Stomach smooth muscle (tissue), 2 donors: Measurements from ENCODE around the gene R3HDM4.

Experiments
- H3K27ac ChIP-seq: one replicate; pipeline ENCODE4 v1.7.0; 2013; ENCODE audit warnings: mild to moderate bottlenecking, low read length, inconsistent platforms
- H3K27me3 ChIP-seq, 2 donors: one replicate each; pipeline ENCODE4 v1.7.0; 2013; ENCODE audit warnings: low read length in 2 of 2; ENCODE audit not compliant: insufficient read depth in 2 of 2, control insufficient read depth in 1 of 2
- H3K36me3 ChIP-seq, 2 donors: one replicate each; pipeline ENCODE4 v1.7.0; 2013; ENCODE audit warnings: low read length in 2 of 2; ENCODE audit not compliant: control insufficient read depth in 2 of 2, insufficient read depth in 2 of 2
- H3K4me1 ChIP-seq: one replicate; pipeline ENCODE4 v1.7.0; 2013; ENCODE audit warnings: low read length; ENCODE audit not compliant: control insufficient read depth, insufficient read depth
- H3K4me3 ChIP-seq, 2 donors: one replicate each; pipeline ENCODE4 v1.7.0; 2013; ENCODE audit warnings: low read length in 2 of 2
- H3K9ac ChIP-seq, 2 donors: one replicate each; pipeline ENCODE4 v1.7.0; 2013; ENCODE audit warnings: low read length in 2 of 2, mild to moderate bottlenecking in 1 of 2
- H3K9me3 ChIP-seq, 2 donors: one replicate each; pipeline ENCODE4 v1.7.0; 2013; ENCODE audit warnings: low read length in 2 of 2; ENCODE audit not compliant: control insufficient read depth in 2 of 2
- donor health status: healthy.
- donor health status: Pancreatic carcinoma.

Gene R3HDM4

GRCh38 chr19:903266-903797, 9.7 kb downstream of the R3HDM4 start:
- H3K36me3 ChIP-seq: peaks cover 0 to 2% of the 10 kb centered on the region in 2 donors
- no peaks in the 10 kb centered on the region for H3K9me3 ChIP-seq
- no peaks in the 10 kb centered on the region for H3K4me1 ChIP-seq
- no peak overlapping the region for H3K9ac ChIP-seq
- no peaks in the 10 kb centered on the region for H3K27me3 ChIP-seq
- no peak overlapping the region for H3K27ac ChIP-seq
- no peak overlapping the region for H3K4me3 ChIP-seq

- peaks cover 0 to 2% of the 10 kb centered on the region in 2 donors for H3K36me3 ChIP-seq
- H3K27ac ChIP-seq: no peak overlapping the region
- no peaks in the 10 kb centered on the region for H3K4me1 ChIP-seq
- no peaks in the 10 kb centered on the region for H3K27me3 ChIP-seq
- no peak overlapping the region for H3K4me3 ChIP-seq
- H3K9me3 ChIP-seq: no peaks in the 10 kb centered on the region
- H3K9ac ChIP-seq: no peak overlapping the region
These were observed 10.4 kb downstream of the R3HDM4 start for GRCh38 chr19:902446-903226.

GRCh38 chr19:902093-902370, 11.0 kb downstream of the R3HDM4 start:
- Histone ChIP-seq H3K4me3 (no peak overlapping the region), H3K9me3 (no peaks in the 10 kb centered on the region), H3K4me1 (no peaks in the 10 kb centered on the region), H3K36me3 (peaks cover 2% of the 10 kb centered on the region in 2 donors), H3K9ac (no peak overlapping the region), H3K27me3 (no peaks in the 10 kb centered on the region), H3K27ac (no peak overlapping the region)

GRCh38 chr19:901216-902092, 11.6 kb downstream of the R3HDM4 start:
- Histone ChIP-seq H3K9ac (no peak overlapping the region), H3K36me3 (peaks cover 2 to 3% of the 10 kb centered on the region in 2 donors), H3K4me1 (no peaks in the 10 kb centered on the region), H3K4me3 (no peak overlapping the region), H3K27ac (no peak overlapping the region), H3K27me3 (no peaks in the 10 kb centered on the region), H3K9me3 (no peaks in the 10 kb centered on the region)

GRCh38 chr19:900302-901111, 12.5 kb downstream of the R3HDM4 start:
- Histone ChIP-seq H3K27me3 (no peaks in the 10 kb centered on the region), H3K9me3 (no peaks in the 10 kb centered on the region), H3K36me3 (peaks cover 2 to 3% of the 10 kb centered on the region in 2 donors), H3K27ac (no peak overlapping the region), H3K4me1 (no peaks in the 10 kb centered on the region), H3K4me3 (no peak overlapping the region), H3K9ac (no peak overlapping the region)

GRCh38 chr19:900043-900301, 13.0 kb downstream of the R3HDM4 start:
- no peak overlapping the region for H3K27ac ChIP-seq
- H3K9me3 ChIP-seq: no peaks in the 10 kb centered on the region
- peaks cover 2 to 3% of the 10 kb centered on the region in 2 donors for H3K36me3 ChIP-seq

GRCh38 chr19:899336-900042, 13.5 kb downstream of the R3HDM4 start:
- Histone ChIP-seq H3K9me3 (no peaks in the 10 kb centered on the region), H3K9ac (no peak overlapping the region), H3K27me3 (no peaks in the 10 kb centered on the region), H3K36me3 (peaks cover 2 to 3% of the 10 kb centered on the region in 2 donors), H3K4me1 (no peaks in the 10 kb centered on the region), H3K27ac (no peak overlapping the region), H3K4me3 (no peak overlapping the region)

More at GRCh38 chr19:900043-900301, 13.0 kb downstream of the R3HDM4 start:
- Histone ChIP-seq H3K4me3 (no peak overlapping the region), H3K4me1 (no peaks in the 10 kb centered on the region), H3K9ac (no peak overlapping the region), H3K27me3 (no peaks in the 10 kb centered on the region)

- peaks cover 2 to 3% of the 10 kb centered on the region in 2 donors for H3K36me3 ChIP-seq
- H3K4me1 ChIP-seq: no peaks in the 10 kb centered on the region
- no peak overlapping the region for H3K4me3 ChIP-seq
- H3K9ac ChIP-seq: no peak overlapping the region
- no peaks in the 10 kb centered on the region for H3K27me3 ChIP-seq
- H3K27ac ChIP-seq: no peak overlapping the region
- no peaks in the 10 kb centered on the region for H3K9me3 ChIP-seq
These were observed 14.4 kb downstream of the R3HDM4 start for GRCh38 chr19:898663-899062.

GRCh38 chr19:897442-898039, 15.5 kb downstream of the R3HDM4 start:
- Histone ChIP-seq H3K4me1 (no peaks in the 10 kb centered on the region), H3K4me3 (no peak overlapping the region), H3K36me3 (peaks cover 0 to 3% of the 10 kb centered on the region in 2 donors)

GRCh38 chr19:896999-897398, 16.0 kb downstream of the R3HDM4 start:
- no peak overlapping the region for H3K27ac ChIP-seq
- H3K4me3 ChIP-seq: no peak overlapping the region
- no peaks in the 10 kb centered on the region for H3K27me3 ChIP-seq

More at GRCh38 chr19:897442-898039, 15.5 kb downstream of the R3HDM4 start:
- Histone ChIP-seq H3K27ac (no peak overlapping the region), H3K9ac (no peak overlapping the region), H3K9me3 (no peaks in the 10 kb centered on the region), H3K27me3 (no peaks in the 10 kb centered on the region)

More at GRCh38 chr19:896999-897398, 16.0 kb downstream of the R3HDM4 start:
- no peak overlapping the region for H3K9ac ChIP-seq
- no peaks in the 10 kb centered on the region for H3K9me3 ChIP-seq
- peaks cover 5% of the 10 kb centered on the region for H3K4me1 ChIP-seq
- H3K36me3 ChIP-seq: peaks cover 0 to 3% of the 10 kb centered on the region in 2 donors
